HepG2 (cell line): Measurements from ENCODE around the gene OR2F2. TPM values are rescaled to one million over a fixed set of nuclear protein-coding genes. Genes with fewer than 3 reads are reported as not detected.

ENCODE experiments used
- ATAC-seq: fragments of 200-7000 bp; cut with Tn5 transposase; 3 replicates; pipeline ENCODE4 v1.9.1; 2020; ENCODE audit warnings: mild to moderate bottlenecking, moderate library complexity
- BruUV-seq: library from RNA; stranded (reverse); fragments of 400-500 nt; replicated peaks from 2 replicates; lab custom pipeline; 2021; lab: Mats Ljungman, UMichigan
- CTCF ChIA-PET: fragments of 300-600 bp; formaldehyde crosslinking; extraction: SDS; loops from one replicate; lab custom pipeline; 2021; ENCODE audit warnings: low total read pairs, inconsistent platforms, low intra/inter-chr PET ratio; lab: Yijun Ruan, JAX
- POLR2A ChIA-PET: fragments of 350-600 bp; sonication (Branson Sonifier 250); formaldehyde crosslinking; loops from one replicate; lab custom pipeline; 2020; ENCODE audit warnings: antibody characterized with exemption, inconsistent platforms; lab: Yijun Ruan, JAX
- DNase-seq: peaks from one replicate; pipeline ENCODE4 v3.0.0-alpha.2; 2015; ENCODE audit warnings: low spot score
- FAIRE-seq: peaks from 3 replicates; lab custom pipeline; 2011; peaks lifted over from hg19 to GRCh38; lab: Jason Lieb, UNC
- H2AFZ ChIP-seq: one replicate; pipeline ENCODE4 v1.6.1; 2011; ENCODE audit warnings: low read length, inconsistent platforms
- H3K27ac ChIP-seq: fragments of 300-600 bp; 3 replicates; pipeline ENCODE4 v1.8.0; 2011; ENCODE audit warnings: mixed run types, mild to moderate bottlenecking, mixed read lengths, low read length, inconsistent platforms; ENCODE audit not compliant: insufficient read depth; ENCODE audit errors: extremely low read length
- H3K27me3 ChIP-seq, 2 experiments: fragments of 200-600 bp in 1 of 2; 2 replicates in 1 of 2; 3 replicates in 1 of 2; pipeline versions ENCODE4 v1.6.0 to v1.8.0; 2011; ENCODE audit warnings: low read length in 2 of 2, mild to moderate bottlenecking in 2 of 2, moderate library complexity in 2 of 2, inconsistent platforms in 1 of 2; ENCODE audit not compliant: insufficient read depth in 2 of 2, control insufficient read depth in 1 of 2
- H3K36me3 ChIP-seq, 2 experiments: fragments of 200-600 bp in 1 of 2; replicated peaks in 1 of 2; 2 replicates in 1 of 2; 3 replicates in 1 of 2; pipeline versions ENCODE4 v1.5.1 to v1.8.0; 2011; ENCODE audit warnings: low read length in 2 of 2, inconsistent platforms in 1 of 2; ENCODE audit not compliant: insufficient read depth in 2 of 2, control insufficient read depth in 1 of 2
- H3K4me1 ChIP-seq: 2 replicates; pipeline ENCODE4 v1.5.1; 2012; ENCODE audit warnings: low read length, inconsistent platforms; ENCODE audit not compliant: insufficient read depth
- H3K4me2 ChIP-seq: 2 replicates; pipeline ENCODE4 v1.6.0; 2011; ENCODE audit warnings: low read depth, low read length, inconsistent platforms
- H3K4me3 ChIP-seq, 3 experiments: fragments of 200-600 bp in 1 of 3; sonication (generic), shearing (Covaris generic) in 1 of 3; replicated peaks in 1 of 3; 2 replicates each; pipeline ENCODE4 v1.5.1; 2011 to 2016; ENCODE audit warnings: low read length in 3 of 3, inconsistent platforms in 2 of 3, low read depth in 2 of 3, mild to moderate bottlenecking in 2 of 3, control low read depth in 1 of 3, mixed read lengths in 1 of 3; ENCODE audit not compliant: insufficient read depth in 1 of 3
- H3K79me2 ChIP-seq: one replicate; pipeline ENCODE4 v1.6.1; 2011; ENCODE audit warnings: low read length, inconsistent platforms; ENCODE audit not compliant: insufficient read depth
- H3K9ac ChIP-seq: 2 replicates; pipeline ENCODE4 v1.6.0; 2011; ENCODE audit warnings: mild to moderate bottlenecking, low read depth, low read length, inconsistent platforms; ENCODE audit not compliant: insufficient read depth
- H3K9me3 ChIP-seq: 2 replicates; pipeline ENCODE4 v1.5.1; 2012; ENCODE audit warnings: mild to moderate bottlenecking, low read length
- H4K20me1 ChIP-seq: 2 replicates; pipeline ENCODE4 v1.6.0; 2011; ENCODE audit warnings: inconsistent platforms, mild to moderate bottlenecking, low read length, moderate library complexity; ENCODE audit not compliant: insufficient read depth
- DPF2 ChIP-seq: sonication (generic); formaldehyde crosslinking; IDR thresholded peaks from 2 replicates; pipeline ENCODE4 v1.4.0; 2020; ENCODE audit warnings: mild to moderate bottlenecking, low read depth, missing genetic modification reagents, borderline replicate concordance
- ETV6 ChIP-seq: sonication (generic); formaldehyde crosslinking; conservative IDR thresholded peaks from 2 replicates; pipeline ENCODE4 v1.4.0; 2020; ENCODE audit warnings: missing genetic modification reagents
- KDM4B ChIP-seq: sonication (generic); formaldehyde crosslinking; IDR thresholded peaks from 2 replicates; pipeline ENCODE4 v1.4.0; 2020; ENCODE audit warnings: missing genetic modification reagents
- MLLT10 ChIP-seq: sonication (generic); formaldehyde crosslinking; IDR thresholded peaks from 2 replicates; pipeline ENCODE4 v1.4.0; 2020; ENCODE audit warnings: missing genetic modification reagents
- NR3C1 ChIP-seq: sonication (generic); formaldehyde crosslinking; IDR thresholded peaks from 2 replicates; pipeline ENCODE4 v1.4.0; 2020; ENCODE audit warnings: missing genetic modification reagents
- SOX5 ChIP-seq: IDR thresholded peaks from 2 replicates; pipeline ENCODE4 v1.6.1; 2016; ENCODE audit warnings: borderline replicate concordance
- ZNF543 ChIP-seq: sonication (generic); formaldehyde crosslinking; IDR thresholded peaks from 2 replicates; pipeline ENCODE4 v1.4.0; 2020; ENCODE audit warnings: mild to moderate bottlenecking, missing genetic modification reagents
- ZNF766 ChIP-seq: sonication (generic); formaldehyde crosslinking; IDR thresholded peaks from 2 replicates; pipeline ENCODE4 v1.5.0; 2020; ENCODE audit warnings: missing genetic modification reagents, borderline replicate concordance
- WGBS: methylation state at CpG from one replicate; pipeline ENCODE4 v1.1.6; 2017; ENCODE audit warnings: low lambda C conversion rate; 5-methylcytosine and 5-hydroxymethylcytosine counted together
- in situ Hi-C: cut with HindIII; loops from 2 replicates; pipeline ENCODE4 v1.10.0; 2017; ENCODE audit warnings: low pct_unique_long_range_greater_than_20kb; ENCODE audit not compliant: extremely low pct_ligation_motif_present
- intact Hi-C: fragments of 100-400 bp; cut with micrococcal nuclease; formaldehyde crosslinking; loops from one replicate; pipeline ENCODE4 v1.10.0; 2022; ENCODE audit not compliant: unreplicated experiment
- polyA plus RNA-seq, 8 experiments: library from polyadenylated mRNA; depleted of rRNA in 3 of 8; stranded (reverse) in 7 of 8; unstranded in 1 of 8; fragments of >200 nt; fragmentation: Illumina TruSeq in 4 of 8; extraction: Trizol in 4 of 8; gene quantifications; 2 replicates each; pipeline versions ENCODE4 v1.2.1 to v1.2.3, GENCODE V29; 2011 to 2016; ENCODE audit warnings: low read depth in 4 of 8, missing spikeins in 1 of 8, mixed read lengths in 1 of 8; ENCODE audit not compliant: insufficient read depth in 1 of 8
- total RNA-seq, 5 experiments: library from RNA; depleted of rRNA; stranded (reverse); fragments of >200 nt; fragmentation: Illumina TruSeq; extraction: Trizol; gene quantifications; 2 replicates each; pipeline ENCODE4 v1.2.3, GENCODE V29; 2016; ENCODE audit warnings: low read depth in 1 of 5
- TF ChIP-seq, protein P1 (sequence below): sonication (generic); formaldehyde crosslinking; IDR thresholded peaks from 2 replicates; pipeline ENCODE4 v1.4.0; 2020; ENCODE audit warnings: missing genetic modification reagents, borderline replicate concordance

The OR2F2 gene
- total and polyA plus RNA-seq, 2 of the 13 experiments (the other 11 are each of a cell fraction or from before 2014, with no cell fraction given), result 0.13 TPM; not detected in 1

GRCh38 chr7:143975617-143976016, 40.6 kb downstream of the OR2F2 start (continued):
- no peak for TF ChIP-seq MLLT10 (CRISPR knock-in tag)
- TF ChIP-seq, all 625 proteins: peak for 5

GRCh38 chr7:143978585-143978984, 43.6 kb downstream of the OR2F2 start:
- Histone ChIP-seq H3K4me1 (peaks cover 21% of the 10 kb centered on the region), H3K79me2 (no peaks in the 10 kb centered on the region), H3K27ac (no peak overlapping the region), H3K36me3 (no peaks in the 10 kb centered on the region), H3K27me3 (no peaks in the 10 kb centered on the region), H4K20me1 (no peaks in the 10 kb centered on the region), H3K4me2 (no peak overlapping the region), H3K9ac (no peak overlapping the region), H2AFZ (no peak overlapping the region), H3K4me3 (no peak overlapping the region), H3K9me3 (no peaks in the 10 kb centered on the region)
- FAIRE-seq (no peak), DNase-seq (no peak), ATAC-seq (no peak)
- BruUV-seq, result no TSS peak
- POLR2A ChIA-PET, result interaction anchor here (1.2 kb wide), 1 partner anchor 96 kb away, joined by 4 read pairs; no protein-coding TSS in a partner anchor
- WGBS, result 80% methylated on average over 2 of the region's 2 CpGs
- CTCF ChIA-PET, result no interaction called here
- intact Hi-C loops, result loop anchor here (5.0 kb wide), 2 partner anchors 34 to 76 kb away; partner anchors contain the start of gene TCAF1
- TF ChIP-seq, protein P1, sequence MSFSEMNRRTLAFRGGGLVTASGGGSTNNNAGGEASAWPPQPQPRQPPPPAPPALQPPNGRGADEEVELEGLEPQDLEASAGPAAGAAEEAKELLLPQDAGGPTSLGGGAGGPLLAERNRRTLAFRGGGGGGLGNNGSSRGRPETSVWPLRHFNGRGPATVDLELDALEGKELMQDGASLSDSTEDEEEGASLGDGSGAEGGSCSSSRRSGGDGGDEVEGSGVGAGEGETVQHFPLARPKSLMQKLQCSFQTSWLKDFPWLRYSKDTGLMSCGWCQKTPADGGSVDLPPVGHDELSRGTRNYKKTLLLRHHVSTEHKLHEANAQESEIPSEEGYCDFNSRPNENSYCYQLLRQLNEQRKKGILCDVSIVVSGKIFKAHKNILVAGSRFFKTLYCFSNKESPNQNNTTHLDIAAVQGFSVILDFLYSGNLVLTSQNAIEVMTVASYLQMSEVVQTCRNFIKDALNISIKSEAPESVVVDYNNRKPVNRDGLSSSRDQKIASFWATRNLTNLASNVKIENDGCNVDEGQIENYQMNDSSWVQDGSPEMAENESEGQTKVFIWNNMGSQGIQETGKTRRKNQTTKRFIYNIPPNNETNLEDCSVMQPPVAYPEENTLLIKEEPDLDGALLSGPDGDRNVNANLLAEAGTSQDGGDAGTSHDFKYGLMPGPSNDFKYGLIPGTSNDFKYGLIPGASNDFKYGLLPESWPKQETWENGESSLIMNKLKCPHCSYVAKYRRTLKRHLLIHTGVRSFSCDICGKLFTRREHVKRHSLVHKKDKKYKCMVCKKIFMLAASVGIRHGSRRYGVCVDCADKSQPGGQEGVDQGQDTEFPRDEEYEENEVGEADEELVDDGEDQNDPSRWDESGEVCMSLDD (CRISPR knock-in tag), result no peak
- no peak for TF ChIP-seq ZNF543
- no peak for TF ChIP-seq NR3C1 (CRISPR knock-in tag)
- TF ChIP-seq DPF2, result no peak
- TF ChIP-seq SOX5, result no peak
- no peak for TF ChIP-seq KDM4B (CRISPR knock-in tag)
- no peak for TF ChIP-seq ETV6 (CRISPR knock-in tag)
- TF ChIP-seq ZNF766 (CRISPR knock-in tag), result no peak
- in situ Hi-C loops, result no loop called here
